Measurements from ENCODE around the gene NCAPG2. TPM values are rescaled to one million over a fixed set of nuclear protein-coding genes. Genes with fewer than 3 reads are reported as not detected.

The NCAPG2 gene
- total and polyA plus RNA-seq, 2 of the 13 experiments (the other 11 are each of a cell fraction or from before 2014, with no cell fraction given), result 15.1 to 30.7 TPM

DNA sequence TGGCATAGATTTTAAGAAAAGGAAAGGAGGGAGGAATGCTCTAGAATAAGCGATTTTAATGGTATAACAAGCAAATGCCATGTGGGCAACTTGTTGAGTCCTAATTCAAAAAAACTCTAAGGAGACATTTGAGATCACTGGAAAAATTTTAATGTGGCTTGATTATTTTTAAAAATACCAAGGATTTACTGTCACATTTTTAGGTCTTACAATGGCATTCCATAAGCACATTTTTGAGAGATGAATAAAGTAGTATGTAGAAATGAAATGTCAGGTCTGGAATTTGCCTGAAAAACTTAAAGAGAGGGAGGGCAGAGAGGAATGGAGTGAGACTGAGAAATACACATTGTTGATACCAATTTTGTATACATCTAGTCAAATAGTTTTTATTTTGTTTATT lies 20.3 kb downstream of the NCAPG2 start (continued):
- no peak for TF ChIP-seq ZNF382 (CRISPR knock-in tag; IDR thresholded peaks at IDR 0.05; ENCODE audit: borderline replicate concordance)
- TF ChIP-seq ZNF713 (CRISPR knock-in tag; IDR thresholded peaks at IDR 0.05), result no peak
- TF ChIP-seq SNAPC4 (CRISPR knock-in tag; IDR thresholded peaks at IDR 0.05), result no peak
- TF ChIP-seq HOXA7 (CRISPR knock-in tag; IDR thresholded peaks at IDR 0.05), result no peak
- no peak for TF ChIP-seq NR2C2 (CRISPR knock-in tag; IDR thresholded peaks at IDR 0.05; ENCODE audit: borderline replicate concordance)
- TF ChIP-seq PHF21A (CRISPR knock-in tag; IDR thresholded peaks at IDR 0.05), result no peak
- TF ChIP-seq FOXM1 (CRISPR knock-in tag; IDR thresholded peaks at IDR 0.05), result no peak
- no peak for TF ChIP-seq ZSCAN12 (CRISPR knock-in tag; IDR thresholded peaks at IDR 0.05)
- TF ChIP-seq ATF7-NPFF (CRISPR knock-in tag; IDR thresholded peaks at IDR 0.05; ENCODE audit: low read depth), result no peak

DNA sequence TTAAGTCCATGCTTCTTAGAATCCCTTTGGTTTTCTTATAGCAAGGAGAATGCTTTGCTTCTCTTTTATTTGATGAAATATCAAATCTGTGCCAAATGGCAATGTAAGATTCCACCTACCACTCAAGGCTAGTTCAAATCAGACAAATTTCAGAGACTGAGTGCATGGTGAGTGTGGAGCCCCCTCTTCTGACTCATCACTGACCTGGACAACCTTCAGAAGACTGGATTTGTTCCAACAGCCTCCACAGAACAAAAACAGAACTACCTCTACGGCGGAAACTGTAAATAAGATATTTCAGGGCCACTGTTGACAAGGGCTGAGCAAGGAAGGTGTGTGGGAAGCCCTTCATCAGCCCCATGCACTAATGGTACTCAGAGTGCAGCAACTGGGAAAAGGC lies 21.1 kb downstream of the NCAPG2 start:
- DNase-seq (ENCODE audit: low spot score) (peak; percentile 16), FAIRE-seq (no peak), ATAC-seq (peak; percentile 49; the same call in 1 of the 3 replicates)
- Histone ChIP-seq H4K20me1 (ENCODE audit: insufficient read depth, low read length) (no peaks in the 10 kb centered on the region), H3K4me2 (ENCODE audit: low read depth, low read length) (no peak overlapping the region), H3K79me2 (ENCODE audit: insufficient read depth, low read length) (no peaks in the 10 kb centered on the region), H3K4me3 (replicated peaks in 1 of 3; ENCODE audit: insufficient read depth in 1 of 3, low read depth in 2 of 3, low read length in 3 of 3) (no peak overlapping the region), H3K9ac (ENCODE audit: insufficient read depth, low read depth, low read length) (no peak overlapping the region), H3K27me3 (ENCODE audit: control insufficient read depth in 1 of 2, insufficient read depth in 2 of 2, low read length in 2 of 2) (no peaks in the 10 kb centered on the region), H3K9me3 (ENCODE audit: low read length) (no peaks in the 10 kb centered on the region), H3K36me3 (replicated peaks in 1 of 2; ENCODE audit: control insufficient read depth in 1 of 2, insufficient read depth in 2 of 2, low read length in 2 of 2) (peaks cover 6 to 70% of the 10 kb centered on the region in 2 experiments), H3K27ac (ENCODE audit: extremely low read length, insufficient read depth, low read length) (no peak overlapping the region), H3K4me1 (ENCODE audit: insufficient read depth, low read length) (no peaks in the 10 kb centered on the region), H2AFZ (ENCODE audit: low read length) (no peak overlapping the region)
- TF ChIP-seq ZNF772 (CRISPR knock-in tag; IDR thresholded peaks at IDR 0.05), result no peak
- TF ChIP-seq CTCF (CRISPR knock-in tag; IDR thresholded peaks at IDR 0.05), result peak; percentile 53
- peak; percentile 30; the same call in 1 of the 2 replicates for TF ChIP-seq FOSL2 (CRISPR knock-in tag; IDR thresholded peaks at IDR 0.05)
- TF ChIP-seq STAG1 (CRISPR knock-in tag; IDR thresholded peaks at IDR 0.05), result peak; percentile 55
- ChIA-PET POLR2A (no interaction called here), CTCF (ENCODE audit: low intra/inter-chr PET ratio, low total read pairs) (no interaction called here)
- no TSS peak for BruUV-seq (replicated peaks)
- intact Hi-C loops (cut with micrococcal nuclease; ENCODE audit: unreplicated experiment) (no loop called here), in situ Hi-C loops (cut with HindIII; ENCODE audit: extremely low pct_ligation_motif_present, low pct_unique_long_range_greater_than_20kb) (no loop called here)
- 80% methylated on average over 2 of the region's 2 CpGs for WGBS (ENCODE audit: low lambda C conversion rate)

Data from HepG2 (cell line).